ENCODE results near the gene MGLL.

MGLL gene

GRCh38 chr3:127740136-127740915 lies 82.0 kb downstream of the MGLL start:
- DNase-seq (ENCODE audit: low read depth), result no peak

- no peak for DNase-seq (ENCODE audit: low read depth)
Observed at GRCh38 chr3:127739347-127740135, 82.8 kb downstream of the MGLL start.

DNA sequence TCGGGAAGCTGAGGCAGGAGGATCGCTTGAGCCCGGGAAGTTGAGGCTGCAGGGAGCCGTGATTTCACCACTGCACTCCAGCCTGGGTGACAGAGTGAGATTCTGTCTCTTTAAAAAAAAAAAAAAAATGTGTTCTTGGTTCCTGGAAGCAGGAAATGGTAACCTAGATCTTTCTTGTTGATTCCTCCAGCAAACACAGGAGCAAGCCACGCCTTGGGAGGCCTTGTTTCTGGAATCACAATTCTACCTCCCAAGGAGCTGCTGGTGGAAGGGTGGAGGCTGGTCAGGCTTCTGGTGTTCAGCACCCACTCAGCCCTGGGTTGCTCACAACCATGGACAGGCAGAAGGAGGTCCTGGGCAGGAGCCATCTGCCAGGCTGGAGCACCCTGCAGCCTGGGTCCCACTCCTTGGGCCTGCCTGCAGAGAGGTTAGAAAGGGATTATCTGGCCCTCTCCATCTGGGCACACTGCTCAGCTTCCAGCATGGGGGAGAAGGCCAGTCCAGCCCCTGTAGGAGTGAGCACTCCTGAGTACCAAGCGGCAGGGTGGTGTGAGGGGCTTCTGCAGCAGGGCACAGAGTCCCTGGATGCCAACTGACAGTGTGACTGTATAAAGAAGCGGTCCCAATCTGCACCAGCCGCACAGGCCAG lies 84.0 kb downstream of the MGLL start:
- DNase-seq (ENCODE audit: low read depth), result no peak

DNA sequence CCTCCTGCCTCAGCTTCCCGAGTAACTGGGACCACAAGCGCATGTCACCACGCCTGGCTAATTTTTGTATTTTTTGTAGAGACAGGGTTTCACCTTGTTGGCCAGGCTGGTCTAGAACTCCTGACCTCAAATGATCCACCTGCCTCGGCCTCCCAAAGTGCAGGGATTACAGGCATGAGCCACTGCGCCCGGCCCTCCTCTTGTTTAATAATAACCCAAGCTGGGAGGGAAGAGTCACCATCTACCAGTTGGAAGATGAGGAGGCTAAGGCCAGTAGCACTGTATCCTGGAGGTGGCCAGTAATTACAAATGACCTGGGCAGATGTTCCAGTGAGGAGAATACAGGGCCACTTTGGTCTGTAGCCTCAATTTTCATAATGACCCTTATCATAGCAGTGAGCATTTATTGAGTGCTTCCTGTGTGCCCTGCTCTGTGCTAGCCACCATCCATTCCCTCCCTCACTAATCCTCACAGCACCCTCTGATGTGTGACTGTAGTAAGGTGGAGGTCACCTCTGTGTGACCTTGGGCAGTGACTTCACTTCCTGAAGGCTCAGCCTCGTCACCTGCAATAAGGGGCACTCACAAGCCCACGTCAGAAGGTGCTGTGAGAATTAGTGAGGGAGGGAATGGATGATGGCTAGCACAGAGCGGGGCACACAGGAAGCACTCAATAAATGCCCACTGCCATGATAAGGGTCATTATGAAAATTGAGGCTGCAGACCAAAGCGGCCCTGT lies 85.3 kb downstream of the MGLL start:
- DNase-seq (ENCODE audit: low read depth), result no peak

DNA sequence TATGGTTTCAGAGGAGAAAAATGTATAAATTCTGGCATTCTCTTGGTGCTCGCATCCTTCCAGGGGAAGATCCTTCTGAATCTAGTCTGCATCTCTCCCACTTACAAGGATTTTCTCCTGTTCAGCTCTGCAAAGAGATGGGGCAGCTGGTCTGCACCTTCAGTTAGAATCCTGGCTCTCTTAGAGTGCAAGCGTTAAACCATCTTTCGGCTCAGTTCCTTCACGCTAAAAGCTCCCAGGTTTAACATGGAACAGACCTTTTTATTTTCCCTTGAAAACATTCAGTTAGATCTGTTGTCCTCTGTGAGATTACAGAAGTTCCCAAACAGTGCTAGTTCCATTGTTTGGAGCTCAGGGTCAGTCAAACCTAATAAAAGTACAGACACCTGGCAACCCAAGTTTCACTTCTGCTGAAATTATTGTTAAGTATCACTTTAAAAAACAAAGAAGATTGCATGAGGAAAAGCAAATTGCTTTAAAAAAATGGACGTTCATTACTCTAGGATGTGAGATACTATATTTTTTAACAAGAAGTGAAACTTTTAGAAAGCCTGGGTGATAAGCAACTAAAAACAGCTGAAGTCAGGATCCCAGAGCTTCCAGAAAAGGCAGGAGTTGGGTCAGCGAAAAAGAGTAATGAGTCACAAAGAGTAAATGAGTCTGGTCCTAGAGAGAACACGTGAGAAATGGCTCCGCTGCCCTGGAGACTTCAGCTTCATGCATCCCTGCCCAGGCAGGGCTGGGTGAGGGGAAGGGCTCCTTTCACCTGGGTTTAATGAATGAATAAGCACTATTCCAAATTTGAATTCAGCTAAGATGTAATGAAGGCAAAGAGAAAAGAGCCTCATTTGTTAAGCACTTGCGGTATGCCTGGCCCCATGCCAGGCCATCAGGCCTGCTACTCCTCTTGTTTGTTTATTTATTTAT lies 86.3 kb downstream of the MGLL start:
- no peak for DNase-seq (ENCODE audit: low read depth)

DNA sequence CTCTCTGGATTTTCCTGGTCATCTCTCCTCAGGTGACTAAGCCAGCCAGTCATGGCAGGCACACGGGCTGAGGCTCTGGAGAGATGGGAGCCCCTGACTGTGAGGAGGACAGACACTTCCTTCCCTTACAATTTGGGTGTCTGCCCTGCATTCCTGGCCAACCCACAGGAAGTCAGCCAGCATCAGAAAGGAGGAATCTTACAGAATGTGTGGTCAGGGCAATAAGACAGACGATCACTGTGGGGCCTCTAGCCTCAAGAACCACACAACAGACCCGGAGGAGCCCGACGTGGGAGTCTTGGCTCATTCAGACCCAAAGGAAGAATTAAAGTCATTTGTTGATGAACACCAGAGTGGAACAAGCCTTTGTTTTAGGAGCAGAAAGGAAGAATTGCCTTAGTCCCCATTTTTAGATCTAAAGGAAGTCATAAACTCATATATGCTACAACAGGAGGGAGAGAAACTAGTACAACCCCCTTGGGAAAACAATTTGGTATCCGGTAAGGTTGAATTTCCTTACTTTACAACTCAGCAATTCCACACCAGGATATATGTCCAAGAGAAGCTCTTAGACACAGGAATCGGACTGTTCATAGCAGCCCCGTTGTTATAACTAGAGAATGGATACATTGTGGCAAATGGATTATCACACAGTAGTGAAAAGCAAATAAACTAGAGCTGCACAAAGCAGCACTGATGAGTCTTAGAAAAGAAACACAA lies 87.4 kb downstream of the MGLL start:
- DNase-seq (ENCODE audit: low read depth), result no peak

GRCh38 chr3:127734181-127734720 lies 88.1 kb downstream of the MGLL start:
- no peak for DNase-seq (ENCODE audit: low read depth)

- DNase-seq (ENCODE audit: low read depth), result no peak
Observed at GRCh38 chr3:127733781-127734180, 88.5 kb downstream of the MGLL start.

GRCh38 chr3:127732879-127733350 lies 89.4 kb downstream of the MGLL start:
- no peak for DNase-seq (ENCODE audit: low read depth)

DNA sequence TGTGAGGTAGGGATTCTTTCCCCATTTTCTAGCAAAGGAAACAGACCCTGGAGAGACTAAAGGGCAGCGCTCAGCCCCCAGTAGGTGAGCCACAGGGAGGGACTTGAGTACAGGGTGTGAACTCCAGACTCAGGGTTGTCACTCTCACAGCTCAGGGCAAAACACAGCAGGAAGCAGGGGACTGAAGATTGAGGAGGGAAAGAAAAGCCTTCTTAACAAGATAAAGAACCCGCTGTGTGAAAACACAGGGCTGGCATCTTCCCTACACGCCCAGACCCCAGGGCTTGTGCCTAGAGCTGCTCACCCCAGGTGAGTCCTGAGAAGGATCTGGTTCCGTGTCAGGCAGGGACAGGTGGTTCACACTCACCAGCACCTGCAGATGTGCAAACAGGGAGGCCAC lies 90.0 kb downstream of the MGLL start:
- DNase-seq (ENCODE audit: low read depth), result no peak

- no peak for DNase-seq (ENCODE audit: low read depth)
Observed at GRCh38 chr3:127731546-127732289, 90.6 kb downstream of the MGLL start.

DNA sequence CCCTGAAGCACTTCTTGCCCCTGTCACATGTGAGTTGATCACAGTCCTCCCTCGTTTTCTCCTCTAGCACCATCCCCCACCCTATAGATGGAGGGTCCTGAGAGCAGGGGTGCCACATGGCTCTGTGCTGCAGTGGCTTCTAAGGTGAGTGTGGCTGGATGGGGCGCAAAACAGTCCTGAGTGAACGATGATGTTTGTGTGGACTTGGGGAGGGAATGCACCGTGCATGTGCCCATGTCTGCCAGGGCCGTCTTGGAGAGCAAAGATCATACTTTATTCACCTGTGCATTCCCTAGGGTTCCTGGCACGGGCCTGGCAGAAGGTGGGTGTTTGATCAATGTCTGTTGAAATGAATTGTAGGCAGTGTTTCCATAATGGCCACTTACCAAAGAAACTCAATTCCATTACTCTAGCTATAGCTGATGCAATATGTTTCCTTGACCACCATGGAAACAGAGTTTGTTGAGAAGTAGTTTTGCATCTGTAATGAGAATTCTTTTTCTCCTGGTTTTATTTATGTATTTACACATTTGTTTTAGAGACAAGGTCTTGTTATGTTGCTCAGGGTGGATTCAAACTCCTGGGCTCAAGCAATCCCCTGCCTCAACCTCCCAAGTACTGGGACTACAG lies 91.5 kb downstream of the MGLL start:
- DNase-seq (ENCODE audit: low read depth), result no peak

DNA sequence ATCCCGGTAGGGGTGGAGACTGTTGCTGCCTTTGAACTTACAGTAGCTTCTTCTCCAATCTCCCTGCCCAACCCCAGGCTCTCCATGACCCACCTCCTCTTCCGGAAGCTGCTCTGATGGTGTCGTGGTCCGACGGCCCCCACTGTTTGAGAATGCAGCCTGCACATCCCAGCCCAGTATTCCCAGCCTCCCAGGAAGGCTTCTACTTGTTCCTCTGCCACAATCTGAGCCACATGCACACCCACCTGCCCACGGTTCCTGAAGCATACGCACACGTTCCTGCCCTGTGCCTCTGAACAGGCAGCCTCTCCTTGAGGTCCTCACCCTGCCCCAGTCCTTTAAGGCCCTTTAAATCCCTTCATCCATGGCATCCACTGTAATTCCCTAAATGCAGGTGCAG lies 92.1 kb downstream of the MGLL start:
- DNase-seq (ENCODE audit: low read depth), result no peak

- DNase-seq (ENCODE audit: low read depth), result no peak
Observed at GRCh38 chr3:127729556-127730056, 92.7 kb downstream of the MGLL start.

GRCh38 chr3:127728417-127729015 lies 93.8 kb downstream of the MGLL start:
- DNase-seq (ENCODE audit: low read depth), result no peak

GRCh38 chr3:127726894-127727293 lies 95.4 kb downstream of the MGLL start:
- no peak for DNase-seq (ENCODE audit: low read depth)

- no peak for DNase-seq (ENCODE audit: low read depth)
Observed at GRCh38 chr3:127723011-127723567, 99.2 kb downstream of the MGLL start.
